ENCODE data around the gene CCDC183.
"Not testable (repeated sequence)": the region's sequence is repeated elsewhere in the genome, so short reads cannot be mapped to it uniquely, and the experiment has no call there.

Gene CCDC183

GRCh38 chr9:136802321-136802720 lies 6.2 kb downstream of the CCDC183 start:
- no peak for DNase-seq (ENCODE audit: low spot score)

DNA sequence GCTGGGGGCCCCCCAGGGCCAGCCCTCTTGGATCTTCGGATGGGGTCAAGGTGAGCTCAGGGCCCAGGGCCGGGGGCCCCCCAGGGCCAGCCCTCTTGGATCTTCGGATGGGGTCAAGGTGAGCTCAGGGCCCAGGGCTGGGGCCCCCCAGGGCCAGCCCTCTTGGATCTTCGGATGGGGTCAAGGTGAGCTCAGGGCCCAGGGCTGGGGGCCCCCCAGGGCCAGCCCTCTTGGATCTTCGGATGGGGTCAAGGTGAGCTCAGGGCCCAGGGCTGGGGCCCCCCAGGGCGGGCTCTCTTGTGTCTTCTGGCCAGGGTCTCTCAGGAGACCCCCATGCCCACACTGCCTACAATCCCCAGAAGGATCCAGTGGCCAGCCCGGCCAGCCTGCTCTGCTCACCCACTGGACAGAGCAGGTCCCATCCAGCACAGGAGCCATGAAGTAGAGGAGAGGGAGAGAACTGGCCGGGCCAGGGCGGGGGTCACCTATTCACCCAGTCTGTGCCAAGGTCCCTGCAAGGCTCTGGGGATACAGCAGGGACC lies 6.9 kb downstream of the CCDC183 start:
- DNase-seq (ENCODE audit: low spot score), result not testable (repeated sequence)

GRCh38 chr9:136803551-136804508 lies 7.7 kb downstream of the CCDC183 start:
- DNase-seq (ENCODE audit: low spot score), result no peak

- no peak for DNase-seq (ENCODE audit: low spot score)
These were observed 8.5 kb downstream of the CCDC183 start for GRCh38 chr9:136804509-136805206.

DNA sequence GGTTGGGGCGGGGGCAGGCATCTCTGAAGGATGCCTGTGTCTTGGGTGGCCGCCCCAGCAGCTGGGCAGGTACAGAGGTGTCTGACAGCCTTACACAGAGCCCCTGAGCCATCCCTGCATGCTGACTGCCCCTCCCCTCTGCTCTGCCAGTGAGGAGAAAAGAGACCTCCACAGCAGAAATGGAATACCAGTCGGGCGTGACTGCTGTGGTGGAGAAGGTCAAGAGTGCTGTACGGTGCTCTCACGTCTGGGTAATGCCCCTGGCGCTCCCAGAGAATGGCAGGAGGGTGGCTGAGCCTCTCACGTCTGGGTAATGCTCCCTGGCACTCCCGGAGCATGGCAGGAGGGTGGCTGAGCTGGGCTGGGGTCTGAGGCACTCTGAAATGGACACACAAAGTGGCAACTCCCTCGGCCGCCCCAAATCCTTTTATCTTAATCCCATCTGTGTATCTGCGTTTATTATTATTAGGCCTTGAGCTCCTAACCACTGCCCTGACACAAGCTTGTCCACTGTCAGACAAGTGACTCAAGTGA lies 9.1 kb downstream of the CCDC183 start:
- no peak for DNase-seq (ENCODE audit: low spot score)

- no peak for DNase-seq (ENCODE audit: low spot score)
These were observed 9.9 kb downstream of the CCDC183 start for GRCh38 chr9:136806067-136806466.

GRCh38 chr9:136806631-136807201 lies 10.6 kb downstream of the CCDC183 start:
- DNase-seq (ENCODE audit: low spot score), result no peak

DNA sequence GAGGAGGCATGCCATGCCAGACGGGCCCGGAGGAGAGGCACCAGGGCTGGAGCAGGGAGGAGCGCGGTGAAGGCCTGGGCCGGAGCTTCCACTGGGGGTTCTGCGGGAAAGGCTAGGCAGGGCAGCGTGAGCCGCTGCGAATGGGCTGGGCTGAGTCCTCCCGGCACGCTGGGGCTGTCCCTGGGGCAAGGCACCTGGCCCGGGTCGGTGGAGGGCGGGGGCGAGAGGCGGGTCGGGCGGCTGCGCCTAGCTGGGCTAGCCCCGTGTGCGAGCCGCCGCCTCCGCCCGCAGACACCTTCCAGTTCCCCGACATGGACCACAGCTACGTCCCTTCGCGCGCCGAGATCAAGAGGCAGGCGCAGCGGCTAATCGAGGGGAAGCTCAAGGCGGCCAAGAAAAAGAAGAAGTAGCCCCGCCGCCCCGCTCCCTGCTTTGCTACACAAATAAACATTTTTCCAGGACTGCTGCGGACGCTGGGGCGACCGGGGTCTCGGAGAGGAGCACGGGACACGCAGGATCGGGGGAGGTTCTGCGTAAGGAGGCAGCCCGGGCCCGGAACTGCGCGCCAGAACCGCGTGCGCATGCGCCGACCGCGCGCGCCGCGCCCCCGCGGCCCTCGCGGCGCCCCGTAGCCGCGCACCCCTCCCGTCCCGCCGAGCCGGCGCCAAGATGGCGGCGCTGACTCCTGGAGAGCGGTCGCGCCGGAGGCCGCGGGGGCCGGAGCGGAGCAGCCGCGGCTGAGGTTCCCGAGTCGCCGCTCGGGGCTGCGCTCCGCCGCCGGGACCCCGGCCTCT lies 11.3 kb downstream of the CCDC183 start, which contains the start of gene RABL6:
Gene RABL6 (plus strand): TSS at position 668 of the 794 bp plus-strand sequence. CDS start 249 bp downstream, outside the sequence.
- DNase-seq (ENCODE audit: low spot score), result peak; percentile 99

DNA sequence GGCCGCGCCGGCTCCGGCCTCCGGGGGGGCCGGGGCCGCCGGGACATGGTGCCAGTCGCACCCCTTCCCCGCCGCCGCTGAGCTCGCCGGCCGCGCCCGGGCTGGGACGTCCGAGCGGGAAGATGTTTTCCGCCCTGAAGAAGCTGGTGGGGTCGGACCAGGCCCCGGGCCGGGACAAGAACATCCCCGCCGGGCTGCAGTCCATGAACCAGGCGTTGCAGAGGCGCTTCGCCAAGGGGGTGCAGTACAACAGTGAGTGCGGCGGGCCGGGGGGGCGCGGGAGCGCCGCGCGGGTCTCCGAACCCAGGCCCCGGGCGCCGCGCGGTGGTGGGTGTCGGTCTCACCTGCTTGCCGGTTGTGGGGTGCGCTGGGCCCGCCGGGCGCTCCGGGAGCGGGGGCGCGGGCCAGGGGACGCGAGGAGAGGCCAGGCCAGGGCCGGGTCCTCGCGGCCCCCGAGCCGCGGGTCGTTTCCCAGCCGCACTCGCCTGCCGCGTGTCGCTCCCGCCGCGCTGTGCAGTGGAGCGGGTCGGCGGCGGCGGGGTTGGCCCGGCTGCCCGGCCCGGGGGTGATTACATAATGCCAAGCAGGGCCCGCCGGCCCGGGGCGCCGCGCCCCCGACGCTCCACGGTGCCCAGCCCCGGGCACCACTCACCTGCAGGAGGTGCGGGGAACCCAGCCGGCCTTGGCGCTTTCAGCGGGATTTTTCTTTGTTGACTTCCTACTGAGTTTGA lies 12.1 kb downstream of the CCDC183 start:
- DNase-seq (ENCODE audit: low spot score), result peak; percentile 51

DNA sequence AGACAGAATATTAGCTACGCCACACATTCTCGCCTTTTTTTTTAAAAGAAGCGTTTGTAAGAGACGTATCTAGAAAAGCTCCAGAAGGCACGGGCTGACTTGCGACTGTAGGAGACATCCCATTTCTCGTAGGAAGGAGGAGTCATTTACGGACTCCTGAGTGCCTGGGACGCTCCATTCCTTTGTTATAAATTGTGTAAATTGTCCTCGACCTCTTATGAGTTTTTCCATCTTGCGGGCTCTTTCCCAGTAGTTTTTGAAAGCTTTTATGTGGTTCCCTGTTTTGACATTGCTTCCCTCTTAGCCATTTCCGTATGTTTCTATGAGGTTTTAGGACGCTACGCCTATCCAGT lies 12.6 kb downstream of the CCDC183 start:
- DNase-seq (ENCODE audit: low spot score), result peak; percentile 59

DNA sequence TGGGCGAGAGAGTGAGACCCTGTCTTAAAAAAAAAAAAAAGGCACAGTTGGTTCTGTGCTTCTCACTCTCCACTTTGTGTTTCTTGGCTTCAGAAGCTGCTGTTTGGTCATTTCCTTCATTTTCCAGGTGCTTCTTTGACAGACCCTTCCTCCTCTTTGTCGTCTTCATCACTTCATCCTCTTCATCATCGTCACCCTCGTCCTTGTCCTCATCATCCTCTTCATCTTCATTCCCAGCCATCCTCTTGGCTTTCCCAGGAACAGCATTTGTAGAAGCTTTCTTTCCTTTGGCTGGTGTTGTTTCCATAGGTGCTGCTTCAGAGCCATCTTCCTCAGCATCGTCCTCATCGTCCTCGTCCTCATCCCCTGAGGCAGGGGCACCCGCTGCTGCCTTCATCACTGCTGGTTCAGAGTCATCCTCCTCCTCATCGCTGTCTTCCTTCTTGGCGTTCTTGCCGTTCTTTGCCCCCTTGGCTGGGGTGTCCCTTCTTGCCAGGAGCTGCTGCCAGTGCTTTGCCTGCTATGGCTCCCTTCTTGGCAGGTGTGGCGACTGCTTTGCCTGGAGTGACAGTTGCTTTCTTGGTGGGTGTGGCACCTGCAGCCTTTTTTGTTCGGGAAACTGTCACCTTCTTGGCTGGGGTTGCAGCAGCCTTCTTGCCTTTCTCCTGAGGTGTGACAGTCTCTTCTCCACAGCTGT lies 18.7 kb downstream of the CCDC183 start:
- no peak for DNase-seq (ENCODE audit: low spot score)

GRCh38 chr9:136815422-136815782 lies 19.3 kb downstream of the CCDC183 start:
- no peak for DNase-seq (ENCODE audit: low spot score)

DNA sequence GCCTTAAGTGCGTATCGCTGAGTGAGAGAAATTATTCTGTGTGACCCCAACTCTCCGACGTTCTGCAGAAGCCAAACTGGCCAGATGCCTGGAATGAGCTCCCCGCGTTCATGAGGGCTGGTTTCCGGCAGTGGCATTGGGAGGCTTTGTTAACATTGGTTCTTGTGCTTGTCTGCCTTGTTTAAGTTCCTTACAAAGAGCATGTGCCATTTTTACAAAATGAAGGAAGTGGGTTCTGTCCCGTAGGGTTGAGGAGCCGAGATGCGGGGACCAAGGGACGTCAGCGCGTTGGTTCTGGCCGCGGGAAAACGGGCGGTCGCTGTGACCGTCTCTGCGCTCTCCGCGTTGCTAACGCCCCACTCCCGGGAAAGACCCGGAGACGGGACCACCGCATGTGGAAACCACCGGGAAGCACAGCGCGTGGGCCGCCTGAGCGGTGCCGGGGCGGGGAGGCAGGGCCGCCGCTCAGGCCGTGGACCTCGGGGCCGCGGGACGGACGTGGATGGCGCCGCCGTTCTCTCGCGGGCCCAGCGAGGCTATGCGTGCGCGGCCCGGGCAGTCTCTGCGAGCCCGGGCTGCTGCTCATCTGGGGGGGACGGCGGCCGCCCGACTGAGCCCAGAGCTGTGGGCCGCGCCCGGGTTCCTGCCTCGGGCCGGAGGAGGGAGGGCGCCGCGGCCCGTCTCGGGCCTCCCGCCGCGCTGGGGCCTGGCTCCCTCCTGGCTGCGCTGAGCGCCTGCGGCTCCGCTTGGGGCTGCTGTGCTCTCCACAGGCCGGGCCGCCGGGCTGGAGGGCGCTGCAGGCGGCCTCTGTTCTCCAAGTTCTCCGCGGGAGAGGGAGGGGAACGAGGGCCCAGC lies 25.1 kb downstream of the CCDC183 start:
- DNase-seq (ENCODE audit: low spot score), result peak; percentile 83

DNA sequence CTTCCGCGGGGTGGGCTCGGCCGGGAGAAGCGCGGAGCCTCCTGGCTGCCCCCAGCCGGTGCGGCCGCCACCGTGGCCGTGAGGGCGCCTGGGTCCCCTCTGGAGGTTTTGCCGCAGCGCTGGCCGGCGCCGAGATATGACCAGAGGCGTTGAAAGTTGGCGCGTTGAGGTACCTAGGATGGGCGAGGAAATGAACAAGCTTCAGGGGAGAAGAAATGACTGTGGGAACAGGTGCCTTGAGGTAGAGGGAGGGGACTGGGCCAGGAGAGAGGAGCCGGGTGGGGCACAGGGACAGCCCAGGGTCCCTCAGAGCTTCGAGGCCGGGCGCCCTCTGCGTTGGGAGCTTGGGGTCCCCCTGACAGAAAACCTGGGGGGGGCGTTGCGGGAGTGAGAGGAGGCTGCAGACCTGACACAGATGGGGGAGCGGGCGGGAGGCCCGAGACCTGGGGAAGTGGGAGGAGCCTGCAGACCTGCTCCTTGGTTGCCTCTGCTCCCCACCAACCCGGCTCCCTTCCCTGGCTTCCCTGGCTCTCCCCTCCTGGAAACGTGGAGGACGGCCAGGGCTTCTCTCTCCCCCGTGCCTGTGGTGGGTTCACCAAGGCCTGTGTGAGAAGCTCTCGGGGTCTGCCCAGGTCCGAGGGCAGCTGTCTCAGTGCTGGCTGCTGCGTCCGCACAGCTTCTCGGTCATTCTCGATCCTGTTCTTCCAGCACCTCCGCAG lies 25.8 kb downstream of the CCDC183 start:
- DNase-seq (ENCODE audit: low spot score), result no peak

DNA sequence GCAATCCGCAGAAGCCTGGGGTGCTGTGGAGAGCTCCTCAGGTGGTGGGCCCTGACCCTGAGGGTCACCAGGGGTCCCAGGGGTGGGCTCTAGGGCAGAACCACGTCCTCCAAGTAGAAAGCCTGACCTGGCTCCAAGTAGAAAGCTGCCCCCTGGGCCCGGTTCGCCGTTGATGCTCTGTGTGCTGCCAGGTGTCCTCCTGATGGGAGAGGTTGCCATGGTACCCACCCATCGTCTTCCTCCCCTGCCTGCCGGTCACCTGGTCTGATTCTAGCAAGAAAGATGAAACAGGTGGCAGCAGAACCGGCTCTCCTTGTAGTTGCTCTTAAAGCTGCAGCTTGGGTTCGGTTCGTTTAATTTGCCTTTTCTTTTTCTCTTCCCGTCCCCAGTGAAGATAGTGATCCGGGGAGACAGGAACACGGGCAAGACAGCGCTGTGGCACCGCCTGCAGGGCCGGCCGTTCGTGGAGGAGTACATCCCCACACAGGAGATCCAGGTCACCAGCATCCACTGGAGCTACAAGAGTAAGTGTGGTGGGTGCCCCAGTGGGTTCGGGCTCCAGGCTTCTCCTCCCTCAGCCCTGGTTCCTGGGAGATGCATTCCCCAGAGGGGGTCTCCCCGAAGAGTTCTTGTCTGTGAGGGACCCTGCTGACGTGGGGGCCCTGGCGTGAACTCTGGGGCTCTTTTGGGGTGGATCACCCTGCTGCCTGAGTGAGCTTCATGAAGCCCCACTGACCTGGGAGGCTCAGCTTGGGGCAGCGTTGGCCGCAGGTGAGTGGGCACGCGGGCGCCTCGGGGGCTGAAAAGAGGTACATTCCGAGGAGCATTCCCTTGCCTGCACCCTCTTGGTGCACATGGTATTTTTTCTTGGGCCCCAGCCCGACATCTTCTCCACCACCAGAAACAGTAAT lies 27.3 kb downstream of the CCDC183 start:
- DNase-seq (ENCODE audit: low spot score), result no peak

DNA sequence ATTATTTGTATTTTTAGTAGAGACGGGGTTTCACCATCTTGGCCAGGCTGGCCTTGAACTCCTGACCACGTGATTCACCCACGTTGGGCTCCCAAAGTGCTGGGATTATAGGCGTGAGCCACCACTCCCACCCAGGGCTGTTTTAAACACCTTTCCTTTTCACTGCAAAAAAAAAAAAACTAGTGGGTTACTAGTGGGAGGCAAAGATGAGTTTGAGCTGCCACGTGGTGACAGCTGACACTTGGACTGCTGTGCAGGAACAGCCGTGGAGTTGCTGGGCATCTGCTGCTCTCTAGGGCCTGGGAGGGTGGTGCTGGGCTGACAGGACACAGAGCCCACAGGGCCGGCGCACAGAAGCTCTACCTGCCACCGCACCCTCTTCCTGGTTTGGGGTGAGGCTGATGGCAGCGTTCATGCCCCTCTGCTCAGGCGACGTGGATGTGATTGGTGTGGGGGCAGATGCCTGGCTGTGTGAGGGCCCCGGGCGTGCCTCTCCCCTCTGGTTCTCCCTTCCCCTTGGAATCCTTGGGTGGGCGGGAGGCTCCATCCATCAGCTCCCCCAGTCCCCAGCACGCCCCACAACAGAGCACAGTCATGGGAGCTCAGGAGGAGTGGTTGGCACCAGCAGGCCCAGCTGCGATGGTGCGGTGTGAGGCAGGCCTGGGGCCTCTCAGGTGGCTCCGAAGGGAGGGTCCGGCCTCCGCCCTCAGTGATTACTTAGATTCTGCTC lies 28.5 kb downstream of the CCDC183 start:
- DNase-seq (ENCODE audit: low spot score), result no peak

Data from AG08396 (cell line).